Left lung (tissue), 10 donors: Measurements from ENCODE around the gene SCGB3A2. TPM values are rescaled to one million over a fixed set of nuclear protein-coding genes. Genes with fewer than 3 reads are reported as not detected.

Experiments used
- ATAC-seq: fragments of 200-7000 bp; cut with Tn5 transposase; one replicate; pipeline ENCODE4 v1.9.1; 2020; ENCODE audit warnings: moderate library complexity
- DNase-seq, 4 donors: peaks; one replicate each; pipeline ENCODE4 v3.0.0-alpha.2; 2013 to 2020
- H3K27ac ChIP-seq, 2 donors: fragments of 200-600 bp; sonication (generic) in 1 of 2; one replicate each; pipeline versions ENCODE4 v1.5.0 to v1.8.0; 2020 to 2021
- H3K27me3 ChIP-seq, 2 donors: fragments of 200-600 bp; sonication (generic) in 1 of 2; one replicate each; pipeline versions ENCODE4 v1.5.0 to v1.8.0; 2020 to 2021
- H3K36me3 ChIP-seq, 2 donors: fragments of 200-600 bp; sonication (generic) in 1 of 2; one replicate each; pipeline versions ENCODE4 v1.5.0 to v1.8.0; 2020 to 2021
- H3K4me1 ChIP-seq, 2 donors: fragments of 200-600 bp; one replicate each; pipeline ENCODE4 v1.8.0; 2021
- H3K4me3 ChIP-seq, 2 donors: fragments of 200-600 bp; sonication (generic) in 1 of 2; one replicate each; pipeline versions ENCODE4 v1.5.0 to v1.8.0; 2020 to 2021; ENCODE audit warnings: mild to moderate bottlenecking in 1 of 2
- H3K9me3 ChIP-seq, 2 donors: fragments of 200-600 bp; sonication (generic) in 1 of 2; one replicate each; pipeline versions ENCODE4 v1.5.0 to v1.8.0; 2020 to 2021
- CTCF ChIP-seq, 2 donors: fragments of 200-600 bp; sonication (generic) in 1 of 2; IDR thresholded peaks; one replicate each; pipeline versions ENCODE4 v1.5.0 to v1.8.0; 2021; ENCODE audit warnings: antibody characterized with exemption in 2 of 2
- intact Hi-C, 2 donors: fragments of 100-400 bp; cut with DNase I; formaldehyde crosslinking; loops; one replicate each; pipeline versions ENCODE4 v1.11.2 to v1.14.2; 2022
- polyA plus RNA-seq, 6 donors: library from polyadenylated mRNA; unstranded; fragments of 120-200 nt; gene quantifications; one replicate each; pipeline ENCODE4 v1.2.1, GENCODE V29; 2013; ENCODE audit not compliant: insufficient read length in 6 of 6
- total RNA-seq, 2 donors: library from RNA; stranded (reverse); fragmentation: NEBNext Ultra II Directional; extraction: Animal tissue kit (Norgen Biotek cat#: 25700); gene quantifications; one replicate each; pipeline ENCODE4 v1.2.1, GENCODE V29; 2021
- donor health status: DM: no; HTN: yes; CAD: no.
- donor health status: DM: no; HTN: no; CAD: no.

SCGB3A2 gene
- total and polyA plus RNA-seq, 8 donors = 76.6 to 2,625 (median 1,609) TPM

GRCh38 chr5:147882586-147883313, 4.2 kb downstream of the SCGB3A2 start:
- no peak overlapping the region for H3K4me3 ChIP-seq
- H3K27me3 ChIP-seq = no peaks in the 10 kb centered on the region
- H3K36me3 ChIP-seq = no peaks in the 10 kb centered on the region
- no peak for DNase-seq
- no peaks in the 10 kb centered on the region for H3K4me1 ChIP-seq
- no peak overlapping the region for H3K27ac ChIP-seq
- intact Hi-C loops = loop anchor here in 1 of 2 donors (10.0 kb wide), 1 partner anchor 52 kb away; no protein-coding TSS in a partner anchor
- ATAC-seq = no peak
- no peaks in the 10 kb centered on the region for H3K9me3 ChIP-seq
- TF ChIP-seq CTCF (IDR thresholded peaks at IDR 0.05) = no peak

GRCh38 chr5:147887026-147887627, 8.6 kb downstream of the SCGB3A2 start:
- no peak overlapping the region for H3K4me3 ChIP-seq
- no peaks in the 10 kb centered on the region for H3K9me3 ChIP-seq
- ATAC-seq = peak; percentile 73
- DNase-seq = peak in 1 of 4 donors; percentile 16
- no peaks in the 10 kb centered on the region for H3K36me3 ChIP-seq
- H3K4me1 ChIP-seq = no peaks in the 10 kb centered on the region
- intact Hi-C loops = loop anchor here in 1 of 2 donors (10.0 kb wide), 1 partner anchor 48 kb away; no protein-coding TSS in a partner anchor
- H3K27me3 ChIP-seq = no peaks in the 10 kb centered on the region
- H3K27ac ChIP-seq = no peak overlapping the region
- TF ChIP-seq CTCF (IDR thresholded peaks at IDR 0.05) = peak; percentile 44 to 46

GRCh38 chr5:147887930-147888329, 9.4 kb downstream of the SCGB3A2 start:
- H3K27ac ChIP-seq = no peak overlapping the region
- H3K27me3 ChIP-seq = no peaks in the 10 kb centered on the region
- ATAC-seq (no peak), DNase-seq (no peak)
- TF ChIP-seq CTCF (IDR thresholded peaks at IDR 0.05) = no peak
- H3K4me3 ChIP-seq = no peak overlapping the region
- no peaks in the 10 kb centered on the region for H3K36me3 ChIP-seq
- H3K4me1 ChIP-seq = no peaks in the 10 kb centered on the region
- no peaks in the 10 kb centered on the region for H3K9me3 ChIP-seq
- intact Hi-C loops = loop anchor here in 1 of 2 donors (10.0 kb wide), 1 partner anchor 47 kb away; no protein-coding TSS in a partner anchor

GRCh38 chr5:147892696-147893296, 14.3 kb downstream of the SCGB3A2 start:
- DNase-seq (peak in 2 of 4 donors; percentile 55 to 68), ATAC-seq (peak; percentile 93)
- intact Hi-C loops = no loop called here

More at GRCh38 chr5:147892696-147893296, 14.3 kb downstream of the SCGB3A2 start:
- no peaks in the 10 kb centered on the region for H3K4me1 ChIP-seq
- H3K27me3 ChIP-seq = no peaks in the 10 kb centered on the region
- H3K27ac ChIP-seq = no peak overlapping the region
- H3K4me3 ChIP-seq = no peak overlapping the region
- H3K36me3 ChIP-seq = no peaks in the 10 kb centered on the region
- no peaks in the 10 kb centered on the region for H3K9me3 ChIP-seq
- no peak for TF ChIP-seq CTCF (IDR thresholded peaks at IDR 0.05)
